HG03066 (cell line): ENCODE data around the gene HOXB3.

Experiments used
- ATAC-seq: cut with Tn5 transposase; IDR thresholded peaks from one replicate; pipeline ENCODE4 v1.9.1; 2021; ENCODE audit warnings: low read depth; ENCODE audit not compliant: unreplicated experiment

HOXB3 gene

DNA sequence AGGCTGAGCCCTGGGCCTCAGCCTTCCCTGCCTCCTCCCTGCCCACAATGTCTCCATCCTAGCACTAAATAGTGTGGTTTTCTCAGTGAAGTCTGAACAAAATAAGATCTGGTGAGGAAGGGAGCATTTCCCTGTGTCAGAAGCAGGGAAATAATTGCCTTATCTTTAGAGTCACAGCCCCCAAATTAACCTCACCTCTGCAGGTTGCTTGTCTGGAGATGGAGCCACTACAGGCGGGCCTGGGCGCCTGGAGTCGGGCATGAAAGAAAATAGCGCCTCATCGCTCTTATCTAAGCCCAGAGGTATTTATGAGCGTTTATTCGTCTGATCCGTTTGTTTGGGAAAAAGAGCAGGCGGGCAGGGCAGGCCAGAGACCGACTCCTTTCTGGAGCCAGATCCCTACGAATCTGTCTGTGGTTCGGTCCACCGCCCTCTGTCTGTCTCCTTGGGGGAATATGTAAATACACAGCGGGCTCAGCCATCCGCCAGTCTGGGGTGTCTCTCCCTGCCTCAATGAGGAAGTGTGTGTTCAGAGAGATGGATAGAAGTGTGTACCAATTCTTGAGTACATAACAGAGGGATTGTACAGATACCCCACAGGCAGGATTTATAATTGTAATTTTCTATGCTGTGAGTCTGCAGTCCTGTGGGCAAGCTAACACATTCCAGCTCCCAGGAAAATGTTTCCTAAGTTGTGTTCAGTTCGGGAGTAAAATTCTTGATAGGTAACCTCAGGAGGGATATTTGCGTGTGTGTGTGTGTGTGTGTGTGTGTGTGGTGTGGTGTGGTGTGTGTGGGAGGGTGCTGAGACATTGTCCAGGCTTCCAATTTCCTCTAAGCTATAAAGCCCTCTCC is 10.4 kb upstream of the HOXB3 start:
- no peak for ATAC-seq

GRCh38 chr17:48599354-48599753 is 9.3 kb upstream of the HOXB3 start:
- ATAC-seq: no peak

DNA sequence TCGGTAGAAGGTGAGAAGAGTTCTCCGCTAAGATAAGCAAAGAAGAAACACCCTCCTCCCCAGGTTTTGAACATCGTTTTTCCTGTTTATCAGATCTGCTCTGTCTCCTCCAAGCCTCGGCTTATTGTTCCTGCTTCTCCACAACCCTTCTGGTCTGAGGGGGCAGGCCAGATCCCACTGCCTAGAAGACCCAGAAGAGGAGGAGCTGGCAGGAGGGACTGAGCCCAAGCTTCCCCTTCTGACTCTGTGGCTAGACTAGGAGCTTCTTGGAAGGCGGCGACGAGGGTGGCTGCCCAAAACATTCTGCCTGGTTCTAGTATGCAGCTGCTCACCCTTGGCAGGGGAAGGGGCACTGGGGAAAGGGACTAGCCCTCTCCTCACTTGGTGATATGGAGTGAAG is 8.7 kb upstream of the HOXB3 start:
- no peak for ATAC-seq

- ATAC-seq: no peak
Measured at GRCh38 chr17:48597778-48598631, 8.0 kb upstream of the HOXB3 start.

DNA sequence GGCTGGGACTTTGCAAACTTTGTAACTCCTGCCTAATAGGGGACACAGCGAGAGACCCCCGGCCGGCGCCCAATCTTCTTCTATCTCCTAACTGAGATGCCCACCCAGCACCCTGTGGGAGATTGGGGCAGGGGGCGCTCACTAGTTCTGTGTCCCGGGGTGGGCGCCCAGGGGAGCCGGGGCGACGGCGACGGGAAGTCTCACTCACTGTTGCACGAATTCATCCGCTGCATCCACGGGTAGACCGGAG is 7.4 kb upstream of the HOXB3 start:
- no peak for ATAC-seq

GRCh38 chr17:48596735-48597527 is 6.9 kb upstream of the HOXB3 start:
- ATAC-seq: no peak

- no peak for ATAC-seq
Measured at GRCh38 chr17:48596000-48596734, 6.1 kb upstream of the HOXB3 start.

DNA sequence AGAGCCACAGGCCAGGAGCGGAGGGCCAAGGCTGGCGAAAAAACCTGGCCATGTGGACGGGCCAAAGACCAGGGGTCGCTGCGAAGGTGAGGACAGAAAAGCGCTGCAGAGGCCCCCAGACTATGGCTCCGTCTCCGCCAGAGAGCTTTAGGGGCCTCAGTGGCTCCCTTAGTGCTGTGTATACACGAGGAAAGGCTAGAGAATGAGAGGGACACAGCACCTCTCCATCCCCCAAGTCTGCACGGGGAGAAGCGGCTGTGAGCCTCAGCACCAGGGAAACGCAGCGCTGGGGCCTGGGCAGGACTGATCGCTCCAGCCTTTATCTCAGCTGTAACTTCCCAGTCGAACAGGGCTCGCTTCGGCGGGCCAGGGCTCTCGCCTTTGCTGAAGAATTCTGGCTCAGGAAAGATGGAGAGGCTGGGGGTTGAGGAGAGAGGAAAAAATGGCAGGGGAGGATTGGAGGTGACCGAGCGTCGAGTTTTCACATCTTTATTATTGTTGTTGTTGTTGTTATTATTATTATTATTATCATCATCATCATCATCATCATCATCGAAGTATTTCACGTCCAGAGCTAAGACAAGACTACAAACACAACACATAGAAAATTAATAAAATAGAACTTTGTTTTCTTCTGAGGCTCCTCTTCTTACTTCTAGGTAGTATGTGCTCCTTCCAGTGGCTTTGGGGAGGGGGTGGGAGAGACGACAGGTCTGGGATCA is 5.4 kb upstream of the HOXB3 start:
- ATAC-seq: no peak

- no peak for ATAC-seq
Measured at GRCh38 chr17:48594538-48595277, 4.7 kb upstream of the HOXB3 start.

- ATAC-seq: no peak
Measured at GRCh38 chr17:48593840-48594537, 3.9 kb upstream of the HOXB3 start.

GRCh38 chr17:48593126-48593829 is 3.2 kb upstream of the HOXB3 start, which contains the start of gene HOXB5:
Gene HOXB5, minus strand, starts transcription at chr17:48593779. Its CDS starts 97 bp downstream, at chr17:48593682.
- ATAC-seq: no peak

DNA sequence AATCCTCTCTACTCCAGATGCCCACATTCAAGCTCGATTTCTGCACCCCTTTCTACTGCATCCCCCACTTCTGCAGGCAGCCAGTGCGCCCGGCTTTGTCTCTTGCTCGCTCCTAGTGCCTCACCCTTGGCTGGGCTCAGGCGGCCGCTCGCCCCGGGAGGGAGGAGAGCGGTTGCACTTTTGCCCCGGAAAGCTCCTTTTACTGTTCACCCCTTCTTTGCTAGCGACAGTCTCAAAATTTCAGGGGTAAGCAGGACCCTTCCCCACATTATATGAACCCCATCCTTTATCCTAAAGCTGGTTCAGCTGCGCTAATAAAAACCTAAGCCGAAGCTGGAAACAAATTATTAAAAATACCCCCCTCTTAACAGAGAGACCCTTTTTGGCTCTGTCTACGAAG is 2.5 kb upstream of the HOXB3 start:
- no peak for ATAC-seq

GRCh38 chr17:48592057-48592514 is 2.0 kb upstream of the HOXB3 start:
- ATAC-seq: no peak

DNA sequence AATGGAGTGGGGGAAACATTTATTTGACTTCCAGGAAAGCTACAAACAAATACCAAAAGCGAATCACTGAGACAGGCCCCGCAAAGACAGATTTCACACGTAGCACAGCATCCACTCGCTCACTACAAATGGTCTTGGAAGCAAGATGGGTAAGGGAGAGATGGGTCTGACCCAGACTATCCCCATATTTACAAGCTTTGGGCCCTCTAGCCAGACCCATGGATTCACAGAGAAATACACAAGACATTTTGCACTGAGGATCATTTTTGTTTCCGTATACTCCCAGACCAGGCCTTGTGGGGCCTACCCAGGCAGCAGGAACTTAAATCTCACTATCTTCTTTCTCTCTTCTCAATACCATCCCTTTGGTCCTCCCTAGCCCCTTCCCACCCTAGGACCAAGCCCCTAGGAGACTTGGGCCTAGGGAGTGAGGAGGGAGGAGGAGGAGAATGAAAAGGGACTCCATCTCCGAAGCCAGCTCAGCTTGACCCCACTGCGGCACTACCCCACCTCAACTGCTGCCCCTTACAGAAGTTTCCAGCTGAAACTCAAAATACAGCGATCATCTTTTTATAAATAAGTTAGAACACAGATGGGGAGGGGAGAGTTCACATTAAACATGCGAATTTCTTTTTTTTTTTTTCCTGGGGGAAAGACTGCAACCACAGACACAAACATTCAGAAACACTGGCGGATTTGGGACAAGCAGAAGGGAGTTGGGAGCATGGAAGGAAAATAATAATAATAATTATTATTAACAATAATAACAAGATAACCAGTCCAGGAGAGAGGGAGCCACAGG is 1.4 kb upstream of the HOXB3 start:
- no peak for ATAC-seq

DNA sequence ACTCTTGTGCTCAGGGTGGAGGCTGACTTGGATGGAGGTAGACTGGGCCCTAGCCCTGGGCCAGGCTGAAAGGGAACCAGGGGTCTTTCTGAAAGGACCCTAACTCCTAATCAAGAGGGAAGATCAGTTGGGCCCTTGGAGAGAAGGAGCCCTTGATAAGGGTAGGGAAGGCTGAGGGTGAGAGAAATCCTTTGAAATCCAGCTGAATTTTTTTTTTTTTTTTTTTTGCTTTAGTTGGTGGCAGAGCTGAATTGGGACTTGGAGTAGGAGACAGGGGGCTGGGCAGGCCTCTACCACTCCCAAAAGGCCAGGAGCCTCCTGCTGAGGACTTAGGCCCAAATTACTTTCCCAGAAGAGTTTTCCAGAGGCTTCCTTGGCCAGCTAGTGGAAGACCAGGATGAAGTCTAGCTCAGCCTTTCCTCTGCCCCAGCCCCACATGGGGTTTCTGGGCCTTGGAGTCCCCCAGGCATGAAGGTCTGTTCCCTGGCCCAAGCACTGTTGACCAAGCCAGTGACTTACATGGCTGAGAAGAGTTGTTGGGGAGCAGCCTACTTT is 643 bp upstream of the HOXB3 start:
- ATAC-seq: no peak

DNA sequence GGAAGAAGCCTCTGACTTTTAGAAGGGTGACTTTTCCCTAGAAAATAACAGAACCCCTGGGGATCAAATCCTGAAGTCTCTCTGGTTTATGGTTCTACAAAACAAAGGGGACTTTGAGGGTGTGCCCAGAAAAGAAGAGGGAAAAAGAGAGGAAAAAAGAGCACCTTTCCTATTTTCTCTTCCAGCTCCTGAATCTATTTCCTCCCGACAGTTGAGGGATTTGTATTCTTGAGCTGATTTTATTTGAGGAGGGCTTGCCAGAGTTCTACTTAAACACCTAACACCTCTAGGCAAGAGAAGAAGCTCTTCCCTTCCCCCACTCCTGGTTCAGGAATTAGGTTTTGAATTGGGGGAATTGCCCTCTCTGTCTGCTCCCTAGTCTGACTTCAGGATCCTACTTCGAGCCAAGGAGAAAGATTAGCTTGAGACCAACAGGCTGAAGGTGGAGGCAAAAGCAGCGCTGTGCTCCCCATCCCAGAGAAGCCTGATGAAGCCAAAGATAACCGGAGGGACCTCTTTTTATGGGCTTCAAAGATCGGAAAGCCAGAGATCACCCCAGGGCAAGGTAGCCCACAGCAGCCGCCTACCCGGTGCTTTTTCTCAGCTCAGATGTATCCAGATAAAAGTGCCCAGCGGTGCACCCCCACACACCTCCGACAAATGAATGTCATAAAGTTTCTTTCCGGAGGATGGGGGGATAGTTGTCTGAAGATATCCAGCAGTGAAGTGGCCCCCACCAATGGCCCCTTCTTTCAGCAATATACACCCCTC is 796 bp downstream of the HOXB3 start:
- no peak for ATAC-seq
